Right kidney (tissue), 1 donor: ENCODE data around the gene ZNF423.

Source experiments
- DNase-seq: peaks from one replicate; pipeline ENCODE4 v3.0.0-alpha.2; 2016

The ZNF423 gene

DNA sequence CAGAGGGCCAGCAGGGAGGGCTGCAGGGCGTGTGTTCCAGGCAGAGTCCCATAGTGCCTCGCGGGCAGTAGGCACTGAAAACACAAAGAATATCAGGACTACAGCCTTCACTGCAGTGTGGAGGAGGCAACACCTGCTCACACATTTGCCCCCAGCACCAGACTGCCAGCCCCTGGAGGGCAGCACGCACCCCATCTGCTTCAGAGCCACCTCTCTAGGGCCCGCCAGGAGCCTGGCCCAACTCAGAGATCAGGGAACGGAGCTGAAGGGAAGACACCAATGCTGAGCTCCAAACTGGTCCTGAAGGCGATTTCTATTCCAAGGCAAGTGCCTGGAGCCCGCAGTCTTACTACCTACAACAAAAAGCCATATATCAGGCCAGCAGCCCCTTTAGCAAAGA, 130.3 kb downstream of the ZNF423 start:
- no peak for DNase-seq

DNA sequence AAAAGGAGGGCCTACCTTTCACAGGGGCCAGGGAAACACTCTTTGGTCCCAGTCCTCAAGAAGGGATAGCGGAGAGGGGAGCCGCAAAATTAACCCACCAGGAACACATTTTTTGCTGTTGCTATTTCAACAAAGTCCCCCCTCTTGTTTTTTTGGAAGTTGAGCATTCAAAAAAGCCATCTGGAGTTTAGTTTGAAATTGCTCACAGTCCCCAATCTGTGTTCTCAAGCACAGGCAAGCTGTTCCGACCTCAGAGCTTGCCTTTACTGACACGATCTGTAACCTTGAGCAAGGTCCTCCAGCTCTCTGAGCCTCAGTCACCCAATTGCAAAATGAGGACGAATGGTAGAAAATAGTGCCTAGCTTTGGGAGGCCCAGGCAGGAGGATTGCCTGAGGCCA, 131.1 kb downstream of the ZNF423 start:
- DNase-seq: no peak

DNA sequence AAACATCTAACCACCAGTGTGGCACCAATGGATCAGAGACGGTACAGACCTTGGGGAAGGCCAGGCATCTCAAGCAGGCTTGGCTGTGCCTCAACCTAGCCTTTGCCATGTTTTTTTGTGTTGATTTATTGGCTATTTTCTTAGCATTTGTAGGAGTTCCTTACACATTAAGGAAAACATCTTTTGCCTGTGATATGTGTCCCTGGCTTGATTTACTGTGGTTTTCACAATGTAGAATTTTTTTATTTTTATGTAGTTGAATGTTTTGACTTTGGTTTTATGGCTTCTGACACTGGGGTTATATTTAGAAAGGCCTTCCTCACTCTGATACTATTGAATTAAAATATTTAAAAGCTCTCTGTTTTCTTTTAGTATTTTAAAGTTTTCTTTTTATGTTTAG, 132.6 kb downstream of the ZNF423 start:
- no peak for DNase-seq

DNA sequence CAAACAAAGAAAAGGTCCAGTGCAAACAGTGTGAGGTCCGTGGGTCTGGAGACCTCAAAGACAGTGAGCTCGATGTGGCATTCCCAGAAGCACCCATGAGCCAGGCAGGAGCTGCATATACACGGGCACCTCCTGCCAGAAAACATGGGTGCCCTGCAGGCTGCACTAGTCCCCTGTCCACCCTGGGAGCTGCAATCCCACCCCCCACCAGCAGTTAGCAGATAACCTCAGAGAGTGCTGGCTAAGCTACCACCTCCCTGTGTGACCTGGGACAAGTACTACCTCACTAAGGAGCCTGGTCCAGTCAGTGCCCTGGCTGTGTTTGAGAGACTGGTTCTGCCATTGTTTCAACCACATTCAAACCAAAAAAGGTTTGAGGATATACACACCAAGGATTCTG, 135.7 kb downstream of the ZNF423 start:
- no peak for DNase-seq

DNA sequence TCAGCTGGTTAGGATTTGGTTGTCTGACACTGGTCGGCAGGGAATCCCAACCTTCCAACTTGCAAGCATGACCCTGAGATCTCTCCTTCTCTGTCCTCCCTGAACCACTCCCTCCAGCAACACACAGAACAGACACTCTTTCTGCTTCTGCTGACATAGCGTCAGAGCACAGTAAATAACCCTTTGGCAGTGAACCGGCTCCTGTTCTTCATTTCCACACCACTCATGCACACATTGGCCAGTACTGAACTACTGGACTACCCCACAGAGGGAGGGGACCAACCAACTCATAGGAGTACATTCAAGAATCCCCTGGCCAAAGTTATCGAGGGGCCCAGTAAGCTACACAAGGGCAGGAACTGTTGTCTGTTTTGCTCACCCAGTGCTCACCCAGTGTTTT, 138.2 kb downstream of the ZNF423 start:
- no peak for DNase-seq

DNA sequence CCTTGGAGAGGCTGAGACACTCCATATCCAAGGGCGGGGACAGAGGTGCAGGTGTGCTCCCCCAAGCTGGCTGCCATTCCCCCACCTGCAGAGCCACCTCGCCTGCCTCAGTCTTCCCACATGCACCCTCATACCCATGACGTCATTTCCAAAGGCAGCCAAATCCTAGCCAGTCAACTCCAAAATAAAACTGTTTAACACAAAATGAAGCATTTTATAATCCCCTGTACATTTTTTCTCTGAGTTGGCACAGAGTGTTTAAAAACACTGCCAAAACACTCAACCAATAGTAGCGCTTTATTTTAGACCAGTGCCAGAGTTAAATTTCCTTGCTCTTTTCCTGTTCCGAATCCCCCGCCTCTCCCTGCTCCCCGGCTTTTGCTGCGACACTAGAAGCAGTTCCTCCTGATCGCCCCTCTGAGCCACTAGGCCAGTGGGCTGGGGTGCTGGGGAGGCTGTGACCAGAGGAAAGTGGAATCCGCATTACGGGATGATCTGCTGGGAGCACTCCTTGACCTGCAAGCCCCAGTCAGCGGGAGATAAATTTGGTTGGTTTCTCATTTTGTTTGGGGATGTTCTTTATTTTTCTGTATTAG, 139.5 kb downstream of the ZNF423 start:
- DNase-seq: no peak

DNA sequence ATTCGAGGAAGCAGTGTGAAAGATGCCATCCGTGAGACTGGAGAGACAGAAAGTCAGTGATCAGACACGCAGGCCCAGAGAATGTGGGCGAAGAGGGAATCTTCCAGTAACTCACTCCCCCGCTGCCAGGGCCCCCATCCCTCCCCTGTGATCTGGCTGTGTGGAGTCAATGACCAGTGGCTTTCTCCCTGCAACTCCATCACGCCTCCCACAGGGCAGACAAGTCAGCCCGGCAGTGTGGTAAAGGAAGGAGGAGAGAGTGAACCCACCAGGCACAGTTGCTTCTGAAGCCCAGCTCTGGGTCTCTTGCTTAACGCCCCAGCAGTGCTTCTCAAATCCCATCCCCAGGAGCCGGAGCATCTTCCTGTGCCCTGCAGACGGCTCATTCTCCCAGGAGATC, 142.1 kb downstream of the ZNF423 start:
- no peak for DNase-seq

DNA sequence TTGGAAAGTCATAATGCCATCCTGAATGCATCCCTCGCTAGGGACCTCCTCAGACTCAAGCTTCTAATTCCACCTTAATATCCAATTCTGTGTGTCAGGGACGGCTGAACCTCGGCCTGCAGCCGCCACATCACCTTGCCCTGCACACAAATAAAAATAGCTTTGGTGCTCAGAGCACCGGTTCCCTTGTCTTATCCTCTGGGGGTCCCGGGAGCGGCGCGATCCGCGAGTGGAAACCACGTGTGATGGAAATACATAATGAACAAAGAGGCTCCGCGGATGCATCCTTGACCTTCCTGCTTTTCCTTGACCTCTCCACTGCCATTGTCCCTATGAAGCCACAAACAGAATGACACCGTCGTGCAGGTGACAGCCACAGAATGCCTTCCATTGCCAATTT, 143.4 kb downstream of the ZNF423 start:
- DNase-seq: no peak

DNA sequence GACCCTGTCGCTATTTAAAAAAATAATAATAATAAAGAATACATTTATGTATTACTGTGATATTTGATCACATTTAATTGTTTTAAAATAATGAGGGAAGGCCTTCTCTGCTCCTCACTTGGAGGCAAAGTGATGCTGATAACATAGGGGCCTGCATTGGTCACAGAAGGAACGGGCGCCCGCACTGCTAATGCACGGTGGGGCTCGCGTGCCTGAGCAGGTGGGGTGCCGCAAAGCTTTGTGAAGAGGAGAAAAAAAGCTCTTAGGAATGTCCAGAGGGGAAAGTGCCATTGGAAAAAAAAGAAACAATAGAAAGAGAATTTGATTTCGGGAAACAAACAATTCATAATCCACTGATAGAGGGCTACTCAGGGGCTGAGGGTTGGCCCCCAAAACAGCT, 143.8 kb downstream of the ZNF423 start:
- DNase-seq: no peak

DNA sequence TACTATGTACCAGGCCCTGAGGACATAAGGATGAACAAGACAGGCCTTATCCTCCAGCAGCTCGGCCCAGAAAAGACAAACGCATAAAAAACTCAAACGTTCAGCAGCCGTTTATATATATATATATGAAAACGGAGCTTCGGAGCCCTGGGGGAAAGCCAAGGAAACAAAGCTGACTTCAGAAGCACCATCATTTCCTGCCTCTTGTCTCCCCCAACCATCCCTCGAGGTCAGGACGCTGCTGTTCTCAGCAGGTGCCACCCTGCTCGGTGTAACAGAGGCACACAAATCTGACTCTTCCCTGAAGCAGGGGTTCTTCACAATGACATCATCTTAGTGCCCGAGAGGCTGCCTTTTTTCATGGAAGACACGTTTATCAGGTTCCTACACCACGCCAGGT, 146.9 kb downstream of the ZNF423 start:
- DNase-seq: no peak

DNA sequence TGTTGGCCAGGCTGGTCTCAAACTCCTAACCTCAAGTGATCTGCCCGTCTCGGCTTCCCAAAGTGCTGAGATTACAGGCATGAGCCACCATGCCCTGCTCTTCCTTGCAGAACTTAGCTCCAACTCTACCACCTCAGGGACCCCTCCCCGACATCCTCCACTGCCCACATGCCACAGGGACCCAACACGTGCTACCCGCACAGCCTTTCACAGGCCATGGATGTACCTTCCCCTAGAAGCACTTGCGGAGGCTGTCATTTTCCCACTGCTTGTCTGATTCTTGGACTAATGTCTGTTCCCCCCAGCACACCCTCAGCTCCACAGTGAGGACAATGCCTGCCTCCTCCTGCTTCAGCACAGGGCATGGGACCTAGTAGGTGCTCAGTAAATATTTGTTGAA, 147.4 kb downstream of the ZNF423 start:
- no peak for DNase-seq

DNA sequence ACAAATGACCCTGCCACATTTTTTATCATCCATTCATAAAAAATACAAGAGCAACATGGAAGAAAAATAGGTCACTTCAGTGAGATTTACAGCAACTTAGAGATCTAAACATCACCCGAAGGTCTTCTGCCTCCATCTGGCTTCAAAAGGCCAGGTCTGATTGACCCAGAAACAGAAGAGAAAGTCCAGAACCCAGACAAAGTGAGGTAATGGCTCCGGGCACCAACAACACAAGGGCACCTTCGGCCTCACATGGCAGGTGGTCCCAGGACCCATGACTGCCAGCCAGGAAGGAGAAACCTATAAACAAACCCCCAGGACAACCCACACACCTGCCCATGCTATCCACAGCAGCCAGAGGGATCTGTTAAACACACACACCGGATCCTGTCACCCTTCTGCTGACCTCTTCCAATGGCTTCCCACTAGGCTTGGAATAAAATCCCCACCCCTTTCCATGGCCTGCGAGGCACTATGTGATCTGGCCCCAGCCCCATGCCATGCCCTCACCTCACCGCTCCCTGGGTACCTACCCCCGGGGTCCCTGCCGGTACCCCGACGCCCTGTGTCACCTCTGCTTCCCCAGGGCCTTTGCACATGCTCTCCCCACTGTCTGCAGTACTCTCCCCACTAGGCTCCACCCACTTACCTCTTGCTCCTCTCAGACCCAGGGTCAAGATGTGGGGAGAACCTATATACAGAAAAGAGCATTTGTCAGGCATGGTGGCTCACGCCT, 149.1 kb downstream of the ZNF423 start:
- no peak for DNase-seq

DNA sequence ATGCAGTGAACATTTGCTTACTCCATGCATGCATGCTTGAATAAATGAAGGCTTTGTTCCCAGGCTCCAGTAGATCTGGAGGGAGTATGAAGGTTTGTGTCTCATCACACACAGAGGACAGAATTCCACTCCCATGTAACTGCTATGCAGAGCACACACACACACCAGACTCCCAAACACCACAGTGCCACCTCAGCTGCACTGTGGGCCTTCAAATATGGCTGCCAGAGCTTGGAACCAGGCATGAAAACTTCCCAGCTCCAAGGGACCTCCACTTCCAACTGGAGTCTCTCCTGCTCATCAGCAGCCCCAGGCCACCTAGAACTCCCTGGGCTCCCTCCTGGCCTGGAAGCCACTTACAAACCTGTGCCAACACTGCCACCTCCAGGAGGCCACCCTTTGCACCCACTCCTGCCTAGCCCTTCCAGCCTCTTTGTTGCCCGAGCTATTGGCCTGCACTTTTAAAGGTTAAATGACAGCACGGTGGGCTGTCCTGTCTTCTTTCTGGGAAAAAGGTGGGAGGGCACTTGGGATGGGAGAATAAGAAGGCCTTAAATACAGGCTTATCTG, 151.2 kb downstream of the ZNF423 start:
- no peak for DNase-seq

DNA sequence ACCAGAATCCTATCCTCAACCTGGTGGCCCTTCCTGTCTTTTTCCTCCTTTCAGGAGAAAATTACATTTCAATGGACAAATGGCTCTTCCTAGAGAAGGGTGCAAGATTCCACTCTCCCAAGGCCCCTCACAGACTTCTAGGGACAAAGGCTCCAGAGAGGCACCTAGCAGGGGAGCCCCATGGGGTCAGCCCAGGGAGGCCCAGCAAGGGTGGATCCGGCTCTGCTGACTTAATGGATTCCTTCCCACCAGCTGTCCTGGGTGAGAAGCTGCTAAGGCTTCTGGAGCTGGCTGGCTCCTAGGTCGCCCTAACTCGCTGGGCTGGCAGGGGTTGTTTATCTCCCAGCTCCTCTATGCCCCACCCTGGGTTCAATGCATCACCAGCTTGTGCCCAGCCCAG, 152.4 kb downstream of the ZNF423 start:
- peak; percentile 25 for DNase-seq

DNA sequence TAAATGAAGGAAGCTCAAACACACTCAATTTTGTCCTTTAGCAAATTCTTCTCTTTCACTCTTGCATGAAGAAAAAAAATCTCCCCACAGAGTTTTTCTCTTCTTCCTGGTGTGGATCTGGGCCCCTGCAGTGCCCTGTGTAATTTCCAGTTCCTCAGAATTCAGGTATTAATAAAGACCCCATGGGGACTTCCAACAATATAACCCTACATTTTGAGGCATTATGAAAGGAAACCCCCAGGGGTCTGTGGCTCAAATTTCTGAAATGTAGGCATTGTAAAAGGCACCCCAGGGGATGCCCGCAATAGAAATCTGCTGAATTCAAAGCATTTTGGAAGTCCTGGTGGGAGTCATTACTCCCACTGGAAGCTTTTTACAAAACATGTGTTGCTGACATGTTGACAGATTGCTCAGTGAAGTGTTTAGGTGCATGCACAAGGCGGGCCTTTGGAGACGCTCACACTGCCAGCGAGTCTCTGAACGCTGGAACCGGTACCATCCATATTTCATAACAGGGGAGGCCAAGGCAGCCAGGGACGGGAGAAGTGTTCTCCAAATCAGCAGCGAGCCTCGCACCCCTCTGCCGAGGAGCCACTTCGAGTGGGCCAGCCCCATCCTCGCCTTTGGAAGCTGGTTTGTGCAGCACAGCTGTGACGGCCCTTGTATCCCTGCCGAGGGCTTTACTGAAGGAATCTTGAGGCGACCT, 154.0 kb downstream of the ZNF423 start:
- peak; percentile 69 for DNase-seq

DNA sequence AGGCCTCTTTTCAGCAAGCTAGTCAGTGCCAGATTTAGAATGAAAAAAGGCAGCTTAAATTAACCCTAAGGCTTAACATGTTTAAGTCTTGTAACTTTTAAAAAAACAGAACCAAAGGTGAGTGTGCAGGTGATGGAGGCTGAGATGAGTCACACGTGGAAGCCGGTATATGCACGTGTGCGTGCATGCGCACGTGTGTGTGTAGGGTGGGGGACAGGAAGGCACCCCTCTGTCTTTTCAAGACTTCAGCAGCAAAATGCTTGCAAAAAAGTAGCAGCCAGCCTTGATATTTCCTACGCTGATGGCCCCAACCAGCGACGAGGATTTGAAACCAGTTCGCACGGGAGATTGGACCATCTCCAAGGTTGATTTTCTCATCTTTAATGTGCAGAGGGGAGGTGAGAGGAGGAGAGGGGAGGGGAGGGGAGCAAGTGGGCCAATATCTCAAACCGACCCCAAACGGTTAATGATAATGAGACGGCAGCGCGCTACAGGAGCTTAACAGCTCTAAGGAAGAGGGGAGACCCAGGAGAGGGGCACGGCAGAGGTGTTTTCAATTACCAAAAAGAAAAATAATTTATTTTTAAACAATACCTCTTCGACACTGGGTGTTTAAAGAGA, 154.7 kb downstream of the ZNF423 start:
- peak; percentile 35 for DNase-seq

DNA sequence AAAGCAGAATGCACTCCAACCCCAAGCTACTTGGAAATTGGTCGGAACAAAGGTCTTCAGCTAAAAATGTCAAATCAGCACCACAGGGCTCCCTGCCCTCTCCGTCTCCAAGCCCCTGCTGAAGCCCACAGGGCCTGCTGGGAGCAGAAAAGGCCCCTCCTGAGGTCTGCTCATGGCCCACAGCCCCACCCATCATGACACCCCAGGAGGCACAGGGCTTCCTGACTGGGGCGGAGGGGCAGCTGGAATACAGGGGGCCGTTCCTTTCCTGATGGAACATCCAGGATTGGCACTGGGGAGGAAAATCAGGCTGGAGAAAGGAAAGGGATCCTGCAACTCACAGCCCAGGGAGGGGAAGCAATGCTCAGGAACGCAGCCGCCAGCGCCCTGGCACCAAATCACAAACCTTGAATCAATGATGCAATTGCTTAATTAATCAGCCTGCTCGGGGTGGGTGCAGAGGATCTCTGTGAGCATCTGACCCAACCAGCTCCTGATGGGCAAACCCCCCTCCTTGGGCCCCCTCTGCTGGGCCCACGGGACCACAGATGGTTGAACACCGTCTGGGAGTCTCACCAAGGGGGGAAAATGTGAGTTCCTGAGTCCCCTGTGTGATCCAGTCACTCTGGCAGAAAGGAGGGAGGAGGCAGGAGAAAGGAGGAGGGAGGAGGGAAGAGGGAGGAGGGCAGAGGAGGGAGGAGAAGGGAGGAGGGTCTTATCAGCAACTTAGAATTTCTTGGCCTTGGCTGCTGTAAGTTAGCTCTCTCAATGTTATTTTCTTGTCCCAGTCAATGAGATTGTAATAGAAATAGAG, 155.5 kb downstream of the ZNF423 start:
- DNase-seq: peak; percentile 70

DNA sequence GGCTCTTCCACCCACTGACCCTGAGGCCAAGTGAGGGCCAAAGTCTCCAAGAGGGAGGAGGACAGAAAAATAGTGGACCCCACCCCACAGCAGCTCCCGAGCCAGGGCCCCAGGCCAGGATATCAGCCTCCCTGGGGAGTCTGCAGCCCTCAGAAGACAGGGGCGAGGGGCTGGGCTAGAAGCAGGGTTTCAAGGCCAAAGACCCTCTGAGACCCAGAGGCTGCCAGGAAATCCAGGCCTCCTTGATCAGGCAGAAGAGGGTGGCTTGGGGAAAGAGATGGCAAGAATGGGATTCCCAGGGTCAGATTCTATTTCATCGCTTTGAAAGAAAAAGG, 156.1 kb downstream of the ZNF423 start:
- DNase-seq: peak; percentile 31

DNA sequence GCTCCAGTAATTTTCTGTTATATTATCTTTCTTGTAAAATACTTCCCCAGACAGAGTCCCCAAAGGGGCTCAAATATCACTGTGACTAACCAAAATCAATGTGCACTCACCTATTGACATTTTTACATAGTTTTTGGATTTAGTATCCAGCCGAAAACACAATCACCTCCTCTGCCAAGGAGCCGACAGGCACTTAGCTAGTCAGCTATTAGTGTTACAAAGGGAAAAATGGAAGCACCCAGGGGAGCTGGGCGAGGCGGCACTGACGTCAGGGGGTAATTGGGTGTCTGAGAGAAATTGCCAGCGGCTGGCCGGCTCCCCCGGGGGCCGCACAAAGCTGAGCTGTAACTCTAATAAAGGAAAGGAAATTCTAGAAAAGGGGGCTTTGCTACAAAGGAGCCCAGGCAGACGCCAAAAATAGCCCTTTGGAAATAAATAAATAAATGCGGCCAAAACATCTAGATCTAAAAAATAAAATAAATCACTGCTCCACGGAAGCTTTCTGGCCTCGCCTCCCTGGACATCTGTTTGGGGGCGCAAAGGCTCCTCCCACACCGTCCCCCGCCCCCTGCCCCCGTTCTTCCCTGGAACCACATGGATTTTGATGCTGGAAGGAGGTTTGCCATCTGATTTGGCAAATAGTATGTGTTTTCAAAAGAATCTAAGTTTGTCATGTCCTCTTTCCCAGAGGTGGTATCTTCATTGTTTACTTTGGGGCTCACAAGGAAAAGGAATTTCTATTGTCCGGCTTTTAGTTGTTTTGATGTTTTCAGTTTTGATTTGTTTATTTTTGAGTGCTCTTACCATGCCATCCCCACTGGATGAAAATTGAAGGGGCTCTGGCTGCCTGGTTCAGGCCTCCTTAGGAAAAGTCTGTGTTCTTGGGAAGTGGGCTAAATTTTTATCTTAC, 156.7 kb downstream of the ZNF423 start:
- peak; percentile 58 for DNase-seq

DNA sequence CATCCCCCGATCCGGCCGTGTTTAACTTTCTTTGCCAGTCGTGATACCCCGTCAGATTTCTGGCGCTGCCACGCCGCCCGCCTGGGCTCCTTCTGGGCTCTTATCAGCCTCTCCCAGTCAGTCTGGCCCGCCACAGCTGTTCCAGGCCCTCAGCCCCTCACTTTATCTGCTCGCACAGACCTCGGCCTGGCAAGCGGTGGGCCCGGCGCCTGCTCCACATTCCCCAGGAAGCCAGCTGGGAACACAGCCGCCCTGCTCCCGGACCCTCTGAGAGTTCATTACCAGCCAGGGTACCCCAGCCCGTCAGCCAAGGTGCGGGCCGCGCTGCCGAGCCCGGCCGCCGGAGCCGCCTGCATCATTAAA, 157.5 kb downstream of the ZNF423 start:
- DNase-seq: peak; percentile 51
